Activated CD4-positive, CD25-positive, alpha-beta regulatory T cell (primary cell): ENCODE data around the gene DDX54.
"Not testable (repeated sequence)": the region's sequence is repeated elsewhere in the genome, so short reads cannot be mapped to it uniquely, and the experiment has no call there.

Source experiments
- DNase-seq, 4 experiments: peaks; one replicate each; lab custom pipeline; 2025; lab: John Stamatoyannopoulos, UW

DDX54 gene

DNA sequence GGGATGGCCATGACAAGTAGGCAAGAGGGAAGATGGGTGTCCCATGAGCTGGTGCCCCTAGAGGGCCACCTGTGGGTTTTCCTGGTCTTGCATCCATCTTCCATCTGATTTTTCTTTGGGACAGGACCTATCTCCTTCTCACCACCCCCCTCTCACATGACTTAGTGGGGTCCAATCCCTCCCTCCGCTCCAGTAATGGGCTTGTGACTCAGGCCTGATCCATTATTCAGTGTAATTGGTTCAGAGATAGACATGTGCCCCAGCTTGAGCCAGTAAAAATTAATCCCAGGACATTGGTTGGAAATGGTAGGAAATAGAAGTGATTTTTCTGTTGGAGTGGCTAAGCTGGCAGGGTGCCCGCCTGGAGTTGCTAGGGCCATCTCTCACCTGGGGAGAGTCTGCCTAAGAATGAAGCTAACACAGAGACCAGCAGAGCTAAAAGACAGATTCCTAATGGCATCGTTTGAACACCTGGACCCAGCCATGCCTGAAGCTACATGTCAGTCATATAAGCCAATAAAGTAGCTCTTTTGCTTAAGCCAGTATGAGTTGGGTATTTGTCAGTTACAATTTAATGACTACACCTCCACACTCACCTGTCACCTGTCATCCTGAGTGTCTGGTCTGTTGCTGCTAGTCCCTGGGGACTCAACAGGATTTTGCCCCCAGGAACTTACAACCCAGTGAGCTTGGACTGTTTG, 64.5 kb downstream of the DDX54 start:
- DNase-seq = no peak

DNA sequence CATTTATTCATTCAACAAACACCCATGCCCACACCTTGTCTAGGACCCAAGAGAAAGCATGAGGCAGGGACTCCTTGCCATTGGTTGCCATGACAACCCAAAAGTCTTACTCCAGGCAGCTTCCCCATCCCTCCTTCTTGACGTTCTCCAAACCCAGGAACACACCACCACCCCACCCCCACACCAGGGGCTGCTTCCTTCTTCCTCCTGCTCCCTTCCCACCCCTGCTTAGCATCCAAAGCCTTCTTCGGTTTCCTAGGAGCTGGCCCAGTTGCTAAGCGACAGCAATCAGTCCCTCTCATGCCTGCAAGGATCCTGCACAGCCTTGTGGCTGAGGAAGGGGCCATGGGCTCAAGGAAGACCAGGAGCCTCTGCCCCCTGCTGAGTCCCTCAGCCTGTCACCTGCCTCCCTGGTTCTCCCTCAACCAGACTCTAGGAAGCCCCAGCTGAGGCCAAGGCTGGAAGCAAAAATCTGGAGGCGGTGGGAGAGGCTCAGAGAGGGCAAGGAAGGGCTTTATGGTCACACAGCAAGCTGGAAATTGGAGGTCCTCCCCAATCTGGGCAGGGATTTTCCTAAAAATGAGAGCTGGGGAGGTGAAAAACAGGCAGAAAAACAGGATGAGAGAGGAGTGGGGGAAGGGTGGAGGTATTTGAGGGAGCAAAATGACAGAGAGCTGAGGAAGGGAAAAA, 65.2 kb downstream of the DDX54 start:
- no peak for DNase-seq

DNA sequence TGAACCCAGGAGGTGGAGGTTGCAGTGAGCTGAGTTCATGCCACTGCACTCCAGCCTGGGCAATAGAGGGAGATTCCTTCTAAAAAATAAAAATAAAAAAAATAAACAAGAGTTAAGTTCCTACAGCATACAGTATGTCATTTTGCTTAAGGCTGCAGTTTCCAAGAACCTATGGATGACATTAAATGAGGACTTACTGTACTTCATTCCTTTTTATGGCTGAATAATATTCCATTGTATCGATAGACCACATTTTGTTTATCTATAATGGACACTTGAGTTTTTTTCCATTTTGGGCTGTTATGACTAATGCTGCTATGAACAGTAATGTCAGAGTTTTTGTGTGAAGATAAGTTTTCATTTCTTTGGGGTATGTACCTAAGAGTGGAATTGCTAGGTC, 67.1 kb downstream of the DDX54 start:
- no peak for DNase-seq

DNA sequence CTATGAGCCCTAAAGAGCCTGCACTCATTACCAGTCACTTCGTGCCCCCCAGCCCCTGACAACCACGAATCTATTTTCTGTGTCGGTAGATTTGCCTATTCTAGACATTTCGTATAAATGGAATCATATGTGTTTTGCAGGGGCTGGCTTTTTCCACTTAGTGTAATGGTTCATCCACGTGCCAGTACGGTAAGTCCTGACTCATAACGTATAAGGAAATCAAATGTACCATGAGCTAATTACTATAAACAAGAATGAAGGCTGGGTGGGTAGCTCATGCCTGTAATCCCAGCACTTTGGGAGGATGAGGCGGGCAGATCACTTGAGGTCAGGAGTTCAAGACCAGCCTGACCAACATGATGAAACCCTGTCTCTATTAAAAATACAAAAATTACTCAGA, 67.6 kb downstream of the DDX54 start:
- not testable (repeated sequence) for DNase-seq

DNA sequence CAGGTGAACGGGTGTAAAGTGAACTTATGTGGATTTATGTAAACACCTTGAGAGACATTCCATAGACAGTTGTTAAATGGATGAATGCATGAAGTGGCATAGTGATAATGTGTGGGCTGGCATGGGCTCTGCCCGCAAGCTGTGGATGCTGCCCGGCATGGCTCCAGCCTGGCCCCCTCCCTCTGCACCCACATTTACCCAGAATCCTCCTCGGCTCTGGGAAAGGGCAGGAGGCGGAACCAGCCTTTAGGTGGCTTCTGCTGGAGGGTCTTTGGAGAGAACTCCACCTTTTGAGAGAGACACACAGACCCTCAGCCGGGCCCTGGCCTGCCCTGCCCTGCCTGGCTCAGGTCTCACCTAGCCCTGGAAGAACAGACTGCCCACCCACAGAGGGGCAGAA, 68.4 kb downstream of the DDX54 start:
- no peak for DNase-seq

DNA sequence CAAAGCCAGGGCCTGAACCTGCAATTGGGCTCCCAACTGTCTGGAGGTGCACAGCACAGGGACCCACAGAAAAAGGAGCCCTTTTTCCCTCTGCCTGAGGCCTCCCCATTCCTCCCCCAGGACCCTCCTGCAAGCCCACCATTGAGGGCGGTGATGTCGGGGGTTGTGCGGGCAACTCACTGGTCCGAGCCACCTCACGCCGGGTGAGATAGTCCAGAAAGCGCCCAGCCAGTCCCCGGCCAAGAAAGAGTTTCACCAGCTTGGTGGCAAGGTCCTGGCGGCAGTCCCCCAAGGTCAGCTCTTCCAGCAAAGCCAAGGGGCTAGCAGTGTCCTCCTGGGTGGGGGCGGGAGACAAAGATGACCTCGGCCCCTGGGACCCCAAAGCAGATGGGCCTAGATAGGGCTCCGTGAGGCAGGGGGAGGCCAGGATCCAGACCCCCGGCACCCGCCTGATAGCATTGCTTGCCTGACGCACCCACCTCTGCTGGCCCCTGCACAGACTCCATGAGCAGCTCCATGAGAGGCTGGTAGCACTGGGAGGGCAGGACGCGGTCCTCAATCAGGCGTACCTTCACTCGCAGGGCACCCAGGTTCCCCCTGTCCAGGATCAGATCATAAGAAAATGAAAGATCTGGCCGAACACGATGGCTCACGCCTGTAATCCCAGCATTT, 69.7 kb downstream of the DDX54 start:
- no peak for DNase-seq

DNA sequence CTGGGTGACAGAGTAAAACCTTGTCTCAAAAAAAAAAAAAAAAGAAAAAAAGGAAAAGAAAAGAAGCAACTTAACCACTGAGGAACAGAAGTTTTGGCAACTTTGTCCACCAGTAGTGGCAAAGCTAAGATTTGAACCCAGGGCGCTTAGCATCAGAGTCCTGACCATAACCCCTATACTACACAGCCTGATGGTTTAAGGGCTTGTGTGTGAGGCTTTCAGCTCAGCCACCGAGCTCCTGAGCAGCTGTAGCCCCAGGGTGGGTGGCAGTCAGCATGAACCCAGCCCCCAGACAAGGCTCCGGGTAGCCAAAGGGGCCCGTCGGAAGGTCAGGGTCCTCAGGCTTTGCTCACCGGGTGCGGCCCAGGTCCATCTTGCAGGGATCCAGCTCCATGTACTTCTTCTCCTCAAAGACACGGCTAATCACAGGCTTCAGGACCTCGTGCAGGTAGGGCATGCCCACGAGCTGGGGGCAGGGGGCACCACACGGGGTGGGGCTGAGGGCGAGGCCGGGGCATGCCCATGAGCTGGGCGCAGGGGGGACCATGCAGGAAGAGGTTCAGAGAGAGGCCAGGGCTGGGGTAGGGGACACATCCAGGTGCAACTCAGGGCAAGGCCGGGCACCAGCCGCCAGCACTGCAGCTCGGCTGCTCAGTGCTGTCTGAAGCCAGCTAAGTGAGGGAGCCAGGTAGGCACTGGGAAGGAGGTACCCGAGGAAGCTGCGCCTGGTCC, 70.7 kb downstream of the DDX54 start:
- DNase-seq = no peak

DNA sequence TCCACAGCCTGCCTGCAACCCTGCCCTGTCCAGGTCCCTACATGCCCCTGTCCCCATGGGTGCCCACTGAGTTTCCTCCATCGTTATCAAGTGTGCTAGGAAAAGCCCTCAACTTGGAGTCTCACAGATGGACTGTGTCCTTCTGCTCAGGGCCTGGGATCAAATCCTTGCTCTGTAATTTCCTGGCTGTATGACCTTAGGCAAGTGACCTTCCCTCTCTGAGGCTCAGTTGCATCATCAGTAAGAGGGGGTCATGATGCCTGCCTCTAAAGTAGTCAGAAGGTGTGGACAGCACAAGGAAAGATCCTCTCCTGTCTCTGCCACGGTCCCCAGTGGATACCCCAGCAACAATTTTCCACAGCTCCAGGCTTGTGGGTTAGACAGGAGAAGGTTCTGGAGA, 71.9 kb downstream of the DDX54 start:
- DNase-seq = no peak

DNA sequence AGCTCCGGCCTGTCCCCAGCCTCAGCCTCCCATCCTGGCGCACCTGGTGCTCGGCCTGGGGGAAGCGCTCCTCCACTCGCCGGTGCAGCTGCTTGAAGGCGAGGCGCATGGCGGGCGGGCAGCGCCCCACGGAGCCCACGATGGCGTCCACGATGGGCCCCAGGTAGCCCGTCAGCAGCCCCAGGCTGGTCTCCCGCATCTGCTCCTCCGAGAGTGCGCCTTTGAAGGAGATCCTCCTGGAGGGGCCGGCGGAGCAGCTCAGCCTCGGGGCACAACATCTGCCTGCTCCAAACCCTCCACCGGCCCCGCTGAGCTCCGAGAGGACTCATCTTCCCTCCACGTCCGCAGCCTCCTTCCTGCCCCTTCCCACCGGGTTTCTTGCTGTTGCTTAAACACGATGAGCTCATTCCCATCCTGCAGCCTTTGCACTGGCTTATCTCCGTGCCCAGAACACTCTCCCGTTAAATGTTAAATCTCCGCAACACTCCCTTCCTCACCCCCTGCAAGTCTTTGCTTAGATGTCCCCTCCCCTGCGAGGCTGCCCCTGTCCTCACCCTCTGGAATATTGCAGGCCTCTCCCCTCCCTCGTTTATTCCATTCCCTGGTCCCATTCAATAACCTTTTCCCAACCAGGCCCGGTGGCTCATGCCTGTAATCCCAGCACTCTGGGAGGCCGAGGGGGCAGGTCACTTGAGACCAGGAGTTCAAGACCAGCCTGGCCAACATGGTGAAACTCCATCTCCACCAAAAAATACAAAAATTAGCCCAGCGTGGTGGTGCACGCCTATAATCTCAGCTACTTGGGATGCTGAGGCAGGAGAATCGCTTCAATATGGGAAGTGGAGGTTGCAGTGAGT, 73.0 kb downstream of the DDX54 start:
- DNase-seq = no peak

DNA sequence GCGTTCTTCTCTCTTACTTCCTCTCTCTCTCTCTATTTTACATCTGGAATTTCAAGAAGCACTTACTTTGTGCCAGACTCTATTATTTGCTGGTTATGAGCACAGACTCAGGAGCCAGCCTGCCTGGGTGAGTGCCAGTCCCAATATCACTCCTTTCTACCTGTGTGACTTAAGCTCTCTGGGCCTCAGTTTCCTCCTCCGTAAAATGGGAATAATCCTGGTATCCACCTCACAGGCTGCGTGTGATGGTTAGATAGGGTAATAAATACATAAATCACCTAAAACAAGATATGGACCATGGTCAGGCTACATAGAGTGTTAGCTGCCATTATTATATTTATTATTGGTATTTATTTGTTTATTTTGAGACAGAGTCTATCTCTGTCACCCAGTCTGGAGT, 74.0 kb downstream of the DDX54 start:
- no peak for DNase-seq

DNA sequence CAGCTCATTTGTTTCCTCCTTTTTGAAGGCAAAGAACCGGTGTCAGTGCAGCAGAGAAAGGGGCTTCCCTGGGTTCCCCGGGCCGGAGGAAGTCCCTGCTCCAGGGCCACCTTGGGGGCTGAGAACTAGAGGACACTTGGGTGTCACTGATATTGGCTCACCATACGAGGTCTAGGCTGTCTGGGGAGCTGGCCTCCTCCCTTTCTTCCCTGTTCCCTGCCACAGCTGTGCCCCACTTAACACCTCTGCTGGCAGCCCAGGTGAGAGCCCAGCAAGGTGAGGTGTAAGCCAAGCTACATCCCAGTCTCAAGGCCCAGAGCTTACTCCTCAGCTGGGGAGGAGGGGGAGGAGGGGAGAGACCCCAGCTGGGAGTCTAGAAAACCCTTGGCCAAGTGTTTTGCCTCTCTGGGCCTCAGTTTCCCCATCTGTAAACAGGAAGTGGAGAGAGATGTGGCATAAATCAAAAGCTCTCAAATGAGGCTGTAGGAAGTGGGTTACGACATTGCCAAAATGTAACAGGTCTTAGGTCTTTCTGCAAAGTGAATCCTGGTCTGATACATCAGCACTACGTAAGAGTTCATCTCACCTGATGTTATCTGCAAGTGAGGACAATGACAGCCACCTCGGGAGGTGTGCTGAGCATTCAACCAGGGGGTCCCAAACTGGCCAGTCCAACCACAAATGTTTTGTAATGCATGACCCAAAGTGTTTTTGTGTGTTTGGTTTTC, 75.2 kb downstream of the DDX54 start:
- DNase-seq = no peak

DNA sequence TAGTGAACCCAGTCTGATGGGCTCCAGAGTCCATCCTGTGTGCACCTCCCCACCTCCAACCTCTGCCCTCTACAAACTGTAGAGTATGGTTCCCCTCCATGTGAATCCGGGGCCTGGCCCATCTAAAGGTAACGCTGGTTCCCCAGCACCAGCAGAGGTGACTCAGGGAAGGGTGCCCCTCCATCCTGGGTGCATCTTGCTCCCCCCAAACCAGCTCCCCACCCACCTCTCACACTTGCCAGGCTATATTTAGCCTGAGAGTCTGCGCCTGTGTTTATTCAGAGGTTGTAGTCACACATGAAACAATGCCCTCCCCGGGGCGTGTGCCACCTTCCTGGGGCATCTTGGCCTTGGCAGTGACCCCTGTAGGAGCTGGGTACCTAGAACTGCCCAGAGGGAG, 75.9 kb downstream of the DDX54 start:
- DNase-seq = no peak

DNA sequence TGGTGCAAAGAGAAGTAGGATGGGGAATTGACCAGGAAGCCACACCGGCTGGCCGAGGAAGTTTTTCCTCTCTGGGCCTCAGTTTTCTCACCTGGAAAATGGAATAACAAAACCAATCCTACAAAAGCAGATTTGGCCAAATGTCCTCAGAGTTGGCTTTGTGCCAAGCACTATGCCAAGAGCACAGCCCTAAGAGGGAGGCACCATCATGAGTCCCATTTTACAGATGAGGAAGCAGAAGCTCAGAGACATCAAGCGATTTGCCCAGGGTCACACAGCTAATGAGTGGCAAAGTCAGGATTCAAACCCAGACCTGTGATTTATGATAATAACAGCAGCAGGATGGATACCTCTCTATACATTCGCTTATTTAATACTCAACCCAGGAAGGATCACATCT, 77.0 kb downstream of the DDX54 start:
- DNase-seq = no peak
